MM.1S (cell line): ENCODE measurements around the gene PRSS8.
A peak's percentile ranks its signal among the peaks of the same experiment; 100 is the strongest.
"Not testable (repeated sequence)": the region's sequence is repeated elsewhere in the genome, so short reads cannot be mapped to it uniquely, and the experiment has no call there.

Experiments used
- DNase-seq: peaks from one replicate; pipeline ENCODE4 v3.0.0-alpha.2; 2015
- H2AFZ ChIP-seq: fragments of 300-600 bp; sonication (generic); 2 replicates; pipeline ENCODE4 v1.6.0; 2016; ENCODE audit warnings: antibody characterized with exemption, low read length
- H3F3A ChIP-seq: fragments of 300-600 bp; sonication (generic); 2 replicates; pipeline ENCODE4 v1.6.1; 2016; ENCODE audit warnings: mild to moderate bottlenecking, antibody characterized with exemption, low read length, moderate library complexity, mixed read lengths; ENCODE audit not compliant: insufficient read depth
- H3K27ac ChIP-seq: fragments of 300-600 bp; sonication (generic); 2 replicates; pipeline ENCODE4 v1.5.1; 2016; ENCODE audit warnings: mild to moderate bottlenecking, low read length
- H3K27me3 ChIP-seq: fragments of 300-600 bp; sonication (generic); replicated peaks from 2 replicates; pipeline ENCODE4 v1.6.0; 2016; ENCODE audit warnings: low read length; ENCODE audit not compliant: insufficient read depth
- H3K36me3 ChIP-seq: fragments of 300-600 bp; sonication (generic); replicated peaks from 2 replicates; pipeline ENCODE4 v1.6.1; 2016; ENCODE audit warnings: mild to moderate bottlenecking, low read length, mixed read lengths; ENCODE audit not compliant: insufficient read depth
- H3K4me1 ChIP-seq: fragments of 300-600 bp; sonication (generic); 2 replicates; pipeline ENCODE4 v1.6.1; 2016; ENCODE audit warnings: low read length, mixed read lengths
- H3K4me2 ChIP-seq: fragments of 300-600 bp; sonication (generic); 2 replicates; pipeline ENCODE4 v1.6.0; 2016; ENCODE audit warnings: low read depth, low read length
- H3K4me3 ChIP-seq: fragments of 300-600 bp; sonication (generic); 2 replicates; pipeline ENCODE4 v1.5.1; 2016; ENCODE audit warnings: low read length, mixed read lengths
- H3K79me2 ChIP-seq: fragments of 300-600 bp; sonication (generic); 2 replicates; pipeline ENCODE4 v1.6.1; 2016; ENCODE audit warnings: mixed run types, low read length, mixed read lengths
- H3K9ac ChIP-seq: fragments of 300-600 bp; sonication (generic); 2 replicates; pipeline ENCODE4 v1.6.1; 2016; ENCODE audit warnings: low read length, mixed read lengths
- H3K9me2 ChIP-seq: fragments of 300-600 bp; sonication (generic); replicated peaks from 2 replicates; pipeline ENCODE4 v1.6.1; 2016; ENCODE audit warnings: mild to moderate bottlenecking, low read length, mixed read lengths; ENCODE audit not compliant: insufficient read depth
- H3K9me3 ChIP-seq: fragments of 300-600 bp; sonication (generic); replicated peaks from 2 replicates; pipeline ENCODE4 v1.6.1; 2016; ENCODE audit warnings: mild to moderate bottlenecking, low read length, mixed read lengths; ENCODE audit not compliant: insufficient read depth
- H4K20me1 ChIP-seq: fragments of 300-600 bp; sonication (generic); 2 replicates; pipeline ENCODE4 v1.6.1; 2016; ENCODE audit warnings: mild to moderate bottlenecking, low read length, moderate library complexity, mixed read lengths; ENCODE audit not compliant: insufficient read depth
- CTCF ChIP-seq: fragments of 300-600 bp; sonication (generic); IDR thresholded peaks from 2 replicates; pipeline ENCODE4 v1.5.1; 2016; ENCODE audit warnings: antibody characterized with exemption, low read length, mixed read lengths
- EZH2 ChIP-seq: fragments of 300-600 bp; sonication (generic); optimal IDR thresholded peaks from 2 replicates; pipeline ENCODE3; 2017; ENCODE audit warnings: low read depth, mild to moderate bottlenecking, antibody characterized with exemption, low read length, mixed read lengths
- EZH2phosphoT487 ChIP-seq: fragments of 300-600 bp; sonication (generic); IDR thresholded peaks from 2 replicates; pipeline ENCODE4 v1.6.1; 2018; ENCODE audit warnings: antibody characterized with exemption, low read length

Gene PRSS8

GRCh38 chr16:31106509-31107464, 28.7 kb downstream of the PRSS8 start:
- 0 out of 2 replicates have a peak overlapping the region, but pooled peaks have one; percentile 10 for H3K4me3 ChIP-seq
- 0 out of 2 replicates have a peak overlapping the region, but pooled peaks have one; percentile 84 for H2AFZ ChIP-seq
- H4K20me1 ChIP-seq: no peaks in the 10 kb centered on the region
- H3F3A ChIP-seq: peaks cover 17% of the 10 kb centered on the region
- H3K36me3 ChIP-seq: no peaks in the 10 kb centered on the region
- TF ChIP-seq EZH2phosphoT487: no peak
- TF ChIP-seq CTCF: no peak
- TF ChIP-seq EZH2: no peak
- peaks cover 19% of the 10 kb centered on the region for H3K79me2 ChIP-seq
- no peaks in the 10 kb centered on the region for H3K9me2 ChIP-seq
- no peak for DNase-seq
- H3K4me1 ChIP-seq: 0 out of 2 replicates have a peak, but pooled peaks cover 11% of the 10 kb centered on the region
- no peaks in the 10 kb centered on the region for H3K9me3 ChIP-seq
- H3K4me2 ChIP-seq: peak overlapping the region; percentile 97; the same call in 1 of the 2 replicates
- peak overlapping the region; percentile 76; the same call in 1 of the 2 replicates for H3K27ac ChIP-seq
- no peaks in the 10 kb centered on the region for H3K27me3 ChIP-seq
- no peak overlapping the region for H3K9ac ChIP-seq

- Histone ChIP-seq H3F3A (peaks cover 17% of the 10 kb centered on the region), H3K4me2 (peak overlapping the region; percentile 44), H3K4me1 (0 out of 2 replicates have a peak, but pooled peaks cover 11% of the 10 kb centered on the region), H3K9ac (no peak overlapping the region), H4K20me1 (no peaks in the 10 kb centered on the region), H3K36me3 (no peaks in the 10 kb centered on the region), H3K79me2 (peaks cover 19% of the 10 kb centered on the region), H3K4me3 (no peak overlapping the region), H2AFZ (peak overlapping the region; percentile 76), H3K27me3 (peaks cover 6% of the 10 kb centered on the region), H3K9me3 (no peaks in the 10 kb centered on the region), H3K27ac (no peak overlapping the region), H3K9me2 (no peaks in the 10 kb centered on the region)
- TF ChIP-seq EZH2: no peak
- TF ChIP-seq CTCF: peak; percentile 62
- DNase-seq: peak; percentile 67
Observed at GRCh38 chr16:31105677-31106213, 29.8 kb downstream of the PRSS8 start.

GRCh38 chr16:31100876-31101641, 34.5 kb downstream of the PRSS8 start:
- H3K4me3 ChIP-seq, DNase-seq, H3K9me3 ChIP-seq, H4K20me1 ChIP-seq, H3K27ac ChIP-seq, H3K9me2 ChIP-seq, H3K4me1 ChIP-seq, H2AFZ ChIP-seq, H3K9ac ChIP-seq, H3K4me2 ChIP-seq, H3K36me3 ChIP-seq, H3K79me2 ChIP-seq, H3F3A ChIP-seq: not testable (repeated sequence)
- peaks cover 32% of the 10 kb centered on the region for H3K27me3 ChIP-seq
